GM21423 (cell line): ENCODE results near the gene CIRBP.
"Not testable (repeated sequence)": the region's sequence is repeated elsewhere in the genome, so short reads cannot be mapped to it uniquely, and the experiment has no call there.

Experiments used
- ATAC-seq: cut with Tn5 transposase; IDR thresholded peaks from one replicate; pipeline ENCODE4 v1.9.1; 2021; ENCODE audit warnings: mild to moderate bottlenecking, moderate library complexity; ENCODE audit not compliant: unreplicated experiment

The CIRBP gene

DNA sequence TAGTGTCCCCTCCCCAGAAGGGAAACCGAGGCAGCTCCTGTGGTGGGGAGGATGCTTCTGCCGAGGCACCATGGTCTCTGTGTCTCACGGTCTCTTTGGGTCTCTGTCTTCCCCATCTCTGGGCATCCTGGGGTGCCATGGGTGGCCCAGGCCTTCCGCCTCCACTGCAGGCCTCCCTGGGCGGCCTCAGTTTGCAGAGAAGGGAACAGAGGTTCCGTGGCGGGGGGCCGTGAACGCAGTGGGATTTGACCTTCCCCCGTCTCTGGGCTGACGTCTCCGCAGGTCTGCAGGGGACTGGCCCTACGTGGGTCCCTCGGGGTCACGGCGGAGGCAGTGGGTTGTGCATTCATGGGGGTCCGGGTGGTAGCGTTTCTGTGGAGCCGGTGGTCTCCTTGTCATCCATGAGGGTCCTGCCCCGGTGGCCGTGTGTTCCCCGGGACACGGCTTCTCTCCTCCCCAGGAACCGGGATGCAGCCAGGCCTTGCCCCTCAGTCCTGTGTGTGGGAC is 21.1 kb downstream of the CIRBP start:
- no peak for ATAC-seq

GRCh38 chr19:1290703-1291651 is 21.8 kb downstream of the CIRBP start:
- ATAC-seq: no peak

DNA sequence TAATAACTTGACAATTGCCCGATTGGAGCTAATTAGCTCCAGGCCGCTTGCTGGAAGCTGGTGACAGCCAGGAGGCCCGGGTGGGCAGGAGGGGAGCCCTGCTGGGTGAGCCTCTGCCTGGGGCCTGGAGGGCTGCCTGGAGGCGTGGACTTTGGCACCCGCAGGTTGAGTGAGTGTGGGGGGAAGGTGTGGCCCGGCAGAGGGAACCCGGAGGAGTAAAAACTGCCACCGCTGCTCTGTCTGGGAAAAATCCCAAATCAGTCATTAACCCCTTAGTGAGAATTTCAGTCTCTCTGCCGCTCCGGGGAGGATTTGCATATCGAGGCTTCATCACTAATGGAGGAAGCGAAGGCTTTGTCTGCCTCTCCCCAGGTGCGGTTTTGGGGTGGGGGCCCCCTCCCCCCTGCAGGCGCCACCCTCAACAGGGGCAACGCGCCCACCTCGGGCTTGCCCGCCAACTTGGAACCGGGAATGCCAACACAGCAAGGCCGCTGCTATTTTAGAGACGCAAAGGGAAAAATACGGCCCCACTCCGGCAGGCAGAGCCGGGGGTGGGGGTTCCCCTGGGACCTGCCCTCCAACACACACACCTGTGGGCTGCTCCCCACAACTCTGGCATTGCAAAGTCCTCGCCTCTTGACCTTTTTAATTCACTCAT is 22.8 kb downstream of the CIRBP start:
- no peak for ATAC-seq

DNA sequence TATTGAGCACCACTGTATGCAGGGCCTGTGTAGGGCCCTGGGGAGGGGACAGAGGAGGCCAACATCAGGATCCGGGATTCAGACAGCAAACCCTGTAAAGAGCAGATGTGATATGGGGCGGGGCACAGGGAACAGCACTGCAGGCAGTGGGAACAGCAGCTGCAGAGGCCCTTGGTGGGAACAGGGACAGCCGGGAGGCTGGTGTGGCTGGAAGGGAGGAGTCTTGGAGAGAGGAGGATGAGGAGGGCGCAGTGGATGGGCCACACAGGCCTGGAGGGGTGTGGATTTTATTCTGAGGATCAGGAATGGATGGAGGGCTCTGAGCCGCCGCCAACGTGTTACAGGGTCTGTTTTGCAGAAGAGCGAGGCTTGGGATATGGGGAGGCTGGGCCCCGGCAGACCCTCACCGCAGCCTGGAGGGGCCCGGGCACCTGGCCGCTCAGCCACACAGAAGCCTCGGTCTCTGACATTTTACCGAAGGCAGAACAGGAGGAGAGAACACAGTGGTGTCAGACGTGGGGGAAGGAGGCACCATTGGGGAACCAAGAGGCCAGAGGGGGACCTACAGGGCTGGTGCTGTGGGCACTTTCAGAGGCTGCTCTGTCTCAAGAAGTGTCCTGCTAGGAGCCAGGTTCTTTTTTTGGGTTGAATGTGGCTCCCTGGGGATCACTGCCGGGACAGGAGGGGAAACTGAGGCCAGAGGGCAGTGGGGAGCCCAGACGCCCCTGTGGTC is 23.5 kb downstream of the CIRBP start:
- ATAC-seq: no peak

GRCh38 chr19:1293782-1294604 is 24.9 kb downstream of the CIRBP start:
- no peak for ATAC-seq

DNA sequence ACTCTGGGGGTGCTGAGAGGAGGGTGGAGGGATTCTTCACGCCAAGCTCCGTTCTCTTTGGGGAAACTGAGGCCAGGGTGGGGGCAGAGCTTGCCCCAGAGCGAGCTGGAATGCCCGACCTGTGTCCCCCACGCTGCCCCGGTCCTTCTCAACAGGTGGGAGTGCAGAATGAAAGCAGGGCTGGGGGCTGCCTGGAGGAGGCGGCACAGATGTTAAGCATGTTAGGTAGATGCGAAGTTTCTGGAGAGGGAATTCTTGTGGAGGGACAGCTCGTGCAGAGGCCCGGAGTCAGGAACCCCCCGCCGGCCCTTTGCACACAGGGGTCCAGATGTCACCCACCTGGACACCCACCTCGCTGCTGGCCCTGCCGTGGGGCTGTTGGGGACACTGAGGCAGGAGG is 25.6 kb downstream of the CIRBP start:
- no peak for ATAC-seq

DNA sequence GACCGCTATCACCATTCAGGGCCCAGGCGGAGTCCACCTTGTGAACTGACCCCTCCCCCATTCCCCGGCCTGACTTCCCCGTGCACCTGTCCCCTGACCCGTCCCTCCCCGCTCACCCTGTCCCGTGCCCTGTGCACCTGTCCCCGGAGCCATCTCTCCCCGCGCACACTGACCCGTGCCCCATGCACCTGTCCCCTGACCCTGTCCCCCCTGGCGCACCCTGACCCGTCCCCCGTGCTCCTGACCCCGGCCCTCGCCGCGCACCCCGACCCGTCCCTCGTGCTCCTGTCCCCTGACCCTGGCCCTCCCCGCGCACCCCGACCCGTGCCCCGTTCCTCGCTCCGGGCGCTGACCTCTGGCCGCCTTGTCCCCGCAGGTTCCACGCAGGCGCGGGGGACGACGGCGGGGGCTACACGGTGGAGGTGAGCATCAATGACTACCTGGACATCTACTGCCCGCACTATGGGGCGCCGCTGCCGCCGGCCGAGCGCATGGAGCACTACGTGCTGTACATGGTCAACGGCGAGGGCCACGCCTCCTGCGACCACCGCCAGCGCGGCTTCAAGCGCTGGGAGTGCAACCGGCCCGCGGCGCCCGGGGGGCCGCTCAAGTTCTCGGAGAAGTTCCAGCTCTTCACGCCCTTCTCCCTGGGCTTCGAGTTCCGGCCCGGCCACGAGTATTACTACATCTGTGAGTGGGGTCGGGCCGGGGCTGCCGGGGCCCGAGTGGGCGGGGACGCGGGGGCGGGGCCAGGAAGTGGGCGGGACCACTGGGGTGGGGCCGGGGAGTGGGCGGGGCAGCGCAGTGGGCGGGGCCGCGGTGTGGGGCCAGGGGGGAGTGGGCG is 26.3 kb downstream of the CIRBP start:
- ATAC-seq: no peak

- ATAC-seq: no peak
These were observed 26.9 kb downstream of the CIRBP start for GRCh38 chr19:1296078-1296477.

- ATAC-seq: no peak
These were observed 27.6 kb downstream of the CIRBP start for GRCh38 chr19:1296575-1297271.

DNA sequence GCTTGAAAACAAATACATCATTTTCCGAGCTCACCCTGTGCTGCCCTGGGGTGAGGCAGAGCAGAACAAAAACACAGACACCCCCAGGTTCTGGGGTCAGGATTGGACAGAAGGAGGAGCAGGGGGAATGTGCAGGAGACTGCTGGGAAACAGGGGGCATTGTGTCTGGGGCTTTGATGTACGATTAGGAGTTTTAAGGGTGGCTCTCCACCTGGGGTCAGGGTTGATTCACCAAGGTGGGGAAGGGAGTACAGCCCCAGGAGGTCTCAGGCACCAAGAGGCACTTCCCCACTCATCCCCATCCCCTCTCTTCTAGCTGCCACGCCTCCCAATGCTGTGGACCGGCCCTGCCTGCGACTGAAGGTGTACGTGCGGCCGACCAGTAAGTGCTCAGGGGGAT is 29.1 kb downstream of the CIRBP start:
- ATAC-seq: no peak

- no peak for ATAC-seq
These were observed 30.7 kb downstream of the CIRBP start for GRCh38 chr19:1299801-1300200.

DNA sequence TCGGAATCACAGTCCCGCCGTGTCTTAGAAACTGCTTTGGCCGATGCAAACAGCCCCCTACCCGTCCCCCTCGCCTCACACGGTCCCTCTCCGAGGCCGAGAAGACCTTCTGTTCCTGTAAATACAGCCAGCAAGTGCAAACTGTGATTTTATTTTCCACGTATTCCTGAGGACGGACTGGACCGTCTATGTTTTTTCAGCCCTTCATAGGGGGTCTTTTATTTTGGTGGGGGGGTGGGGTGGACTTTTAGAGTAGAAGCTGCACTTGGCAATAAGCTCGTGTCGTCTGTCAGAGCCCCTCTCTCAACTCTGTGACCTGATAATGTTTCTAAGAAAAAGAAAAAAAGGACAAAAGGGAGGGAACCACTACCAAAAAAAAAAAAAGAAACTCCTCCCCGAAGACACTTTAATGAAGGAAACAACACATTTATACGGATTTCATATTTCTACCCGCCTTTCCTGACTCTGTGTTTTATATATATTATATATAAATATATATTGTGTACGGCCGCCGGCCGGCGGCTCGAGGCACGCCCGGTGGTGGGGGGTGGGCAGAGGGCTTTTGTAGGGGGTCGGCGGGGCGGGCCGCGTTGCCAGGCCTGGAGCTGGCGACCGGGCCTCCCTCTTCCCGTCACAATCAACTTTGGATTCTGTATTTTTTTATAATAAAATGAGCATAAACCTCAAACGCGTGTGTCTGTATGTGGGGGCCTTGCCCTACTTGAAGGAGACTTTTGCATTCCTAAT is 31.8 kb downstream of the CIRBP start:
- no peak for ATAC-seq

DNA sequence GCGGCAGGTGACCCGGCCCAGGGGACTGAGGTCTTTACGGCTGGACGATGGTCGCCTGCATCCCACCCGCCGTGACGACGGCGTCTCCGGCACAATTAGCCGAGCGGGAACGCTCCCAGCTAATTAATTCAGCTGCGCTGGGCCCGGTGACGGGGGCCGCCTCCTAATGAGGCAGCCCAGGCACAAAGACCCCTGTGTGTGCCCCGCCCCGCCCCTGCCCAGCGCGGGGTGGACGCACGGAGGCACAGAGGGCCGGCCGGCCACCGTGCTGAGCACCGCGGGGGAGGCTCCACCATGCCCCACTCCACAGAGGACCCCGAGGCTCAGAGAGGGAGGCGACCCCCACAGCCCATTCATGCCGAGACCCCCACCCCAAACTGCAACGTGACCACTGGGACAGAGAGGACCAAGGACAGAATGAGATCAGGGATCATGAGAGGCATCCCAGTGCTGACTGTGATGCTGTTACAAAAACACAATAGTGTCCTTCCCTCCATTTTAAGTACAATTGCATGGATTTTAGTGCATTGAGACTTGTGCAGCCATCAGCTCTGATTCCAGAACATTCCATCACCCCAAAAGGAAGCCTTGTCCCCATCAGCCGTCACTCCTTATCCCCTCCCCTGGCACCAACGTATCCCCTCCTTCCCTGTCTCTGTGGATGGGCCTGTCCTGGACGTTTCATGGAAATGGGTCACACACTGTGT is 33.6 kb downstream of the CIRBP start:
- ATAC-seq: no peak

DNA sequence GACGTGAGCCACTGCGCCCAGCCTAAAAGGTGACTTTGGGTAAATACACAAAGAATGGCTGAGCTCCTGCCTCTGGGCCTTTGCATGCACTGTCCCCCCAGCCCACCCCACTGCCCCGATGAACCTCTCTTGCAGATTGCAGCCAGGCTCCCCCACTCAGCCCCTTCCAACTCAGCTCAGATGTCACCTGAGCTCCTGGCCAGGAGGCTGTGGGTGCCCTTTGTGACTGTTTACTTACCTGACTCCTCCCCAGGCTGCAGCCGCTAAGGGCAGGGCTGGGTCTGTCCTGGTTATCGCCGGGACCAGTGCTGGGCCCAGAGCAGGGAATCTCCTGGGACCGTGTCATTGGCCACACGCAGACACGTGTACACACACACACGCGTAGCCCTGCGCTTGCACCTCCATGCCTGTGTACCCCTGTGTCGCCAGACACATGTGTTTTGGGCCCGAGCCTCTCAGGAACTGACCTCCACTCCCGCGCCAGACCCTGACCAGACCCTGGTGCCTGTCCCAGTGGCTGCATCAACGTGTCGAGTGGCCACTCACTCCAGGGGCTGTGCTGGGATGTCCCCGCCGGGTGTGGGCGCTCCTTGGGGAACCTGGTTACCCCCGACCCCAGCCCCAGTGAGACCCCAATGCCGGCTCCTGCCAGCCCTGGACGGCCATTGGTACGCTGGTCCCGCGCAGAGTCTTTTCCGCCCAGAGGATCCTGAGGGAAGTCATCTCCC is 35.2 kb downstream of the CIRBP start:
- ATAC-seq: no peak

GRCh38 chr19:1305354-1305753 is 36.2 kb downstream of the CIRBP start:
- ATAC-seq: not testable (repeated sequence)

- ATAC-seq: no peak
These were observed 38.2 kb downstream of the CIRBP start for GRCh38 chr19:1307320-1307719.

DNA sequence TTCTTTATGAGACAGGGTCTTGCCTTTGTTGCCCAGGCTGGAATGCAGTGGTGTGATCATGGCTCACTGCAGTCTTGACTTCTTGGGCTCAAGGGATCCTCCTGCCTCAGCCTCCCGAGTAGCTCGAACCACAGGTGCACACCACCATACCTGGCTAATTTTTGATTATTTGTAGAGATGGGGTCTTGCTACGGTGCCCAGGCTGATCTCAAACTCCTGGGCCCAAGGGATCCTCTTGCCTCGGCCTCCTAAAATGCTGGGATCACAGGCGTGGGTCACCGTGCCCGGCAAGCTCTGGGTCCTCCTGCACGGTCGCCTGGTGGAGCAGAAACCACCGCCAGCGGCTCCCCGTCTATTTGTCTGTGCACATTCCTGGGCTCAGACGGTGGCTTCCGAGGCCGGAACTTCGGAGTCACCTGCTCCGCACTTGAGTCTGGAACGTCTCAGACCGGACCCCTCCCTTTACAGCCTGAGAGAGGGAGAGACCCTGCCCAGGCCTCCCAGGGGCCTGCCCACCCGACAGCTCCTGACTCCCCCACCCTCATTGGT is 38.7 kb downstream of the CIRBP start:
- ATAC-seq: no peak
